Suprapubic skin (tissue), 3 donors: ENCODE data around the gene SLC12A5.

Experiments
- CTCF ChIP-seq, 2 donors: fragments of 200-600 bp in 1 of 2; fragments of 450-650 bp in 1 of 2; sonication (generic) in 1 of 2; IDR thresholded peaks; one replicate each; pipeline ENCODE4 v1.5.1; 2016 to 2019; ENCODE audit warnings: antibody characterized with exemption in 2 of 2, mild to moderate bottlenecking in 1 of 2, moderate library complexity in 1 of 2
- POLR2AphosphoS5 ChIP-seq, 3 donors: sonication (generic); formaldehyde crosslinking; IDR thresholded peaks; one replicate each; pipeline ENCODE4 v1.6.1; 2017; ENCODE audit warnings: antibody characterized with exemption in 3 of 3

DNA sequence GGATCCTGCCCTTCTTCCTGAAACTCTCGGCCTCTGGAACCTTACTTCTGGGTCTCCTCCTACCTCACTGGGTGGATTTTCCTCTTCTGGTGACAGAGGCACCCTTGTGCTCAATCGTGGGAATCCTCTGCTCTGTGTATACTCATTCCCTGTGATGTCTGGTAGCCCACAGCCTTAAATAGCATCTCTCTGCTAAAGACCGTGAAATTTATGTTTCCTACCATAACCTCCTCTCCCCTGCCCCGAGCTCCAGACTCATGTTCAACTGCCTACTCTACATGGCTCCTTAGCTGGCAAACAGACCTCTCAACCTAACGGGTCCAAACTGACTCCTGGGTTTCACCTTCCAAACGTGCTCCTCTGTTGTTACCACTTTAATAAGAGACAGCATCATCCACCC is 10.4 kb upstream of the SLC12A5 start:
- TF ChIP-seq POLR2AphosphoS5 (IDR thresholded peaks at IDR 0.05) = no peak
- TF ChIP-seq CTCF (IDR thresholded peaks at IDR 0.05) = no peak
